ENCODE data around the gene CNNM2. TPM values are rescaled to one million over a fixed set of nuclear protein-coding genes. Genes with fewer than 3 reads are reported as not detected.
A peak's percentile ranks its signal among the peaks of the same experiment; 100 is the strongest.

The CNNM2 gene
- total RNA-seq, 1 experiment from 2014 or later: 23.1 TPM

DNA sequence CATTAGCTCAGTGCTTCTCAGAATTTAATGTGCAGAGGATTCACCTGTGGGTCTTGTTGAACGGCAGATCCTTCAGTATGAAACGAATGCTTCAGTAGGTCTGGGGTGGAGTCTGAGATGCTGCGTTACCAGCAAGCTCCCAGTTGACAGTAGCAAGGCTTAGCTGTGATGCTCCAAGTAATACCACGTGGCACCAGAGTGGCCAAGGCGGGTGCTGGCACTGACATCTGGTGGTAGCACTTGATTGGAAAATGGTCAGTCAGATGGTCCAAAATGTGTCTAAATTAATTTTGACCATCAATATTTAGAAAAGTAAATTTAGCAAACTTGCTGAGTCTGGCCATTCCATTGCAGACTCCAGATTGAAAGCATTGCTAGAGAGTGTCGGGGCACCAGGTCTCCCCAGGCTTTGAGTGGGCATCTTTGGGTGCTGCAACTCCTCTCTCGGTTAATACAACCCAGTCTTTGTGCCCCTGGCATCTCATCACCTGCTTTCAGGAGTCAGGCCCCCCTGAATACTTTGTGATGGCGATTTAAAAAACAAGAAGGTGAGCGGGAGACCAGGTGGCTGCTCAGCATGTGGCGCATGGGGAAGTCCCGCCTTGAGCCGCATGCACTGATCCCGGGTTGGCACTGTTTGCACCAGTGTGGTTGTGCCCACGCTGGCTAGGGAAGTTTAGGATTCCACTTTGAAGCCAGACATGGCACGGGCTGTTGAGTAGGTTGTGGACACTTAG lies 144.9 kb downstream of the CNNM2 start:
- Histone ChIP-seq H3K27me3 (ENCODE audit: insufficient read depth, low read length) (no peaks in the 10 kb centered on the region), H3K79me2 (ENCODE audit: insufficient read depth, low read length) (no peaks in the 10 kb centered on the region), H3K36me3 (ENCODE audit: control insufficient read depth in 1 of 2, insufficient read depth in 2 of 2, low read length in 2 of 2) (no peaks in the 10 kb centered on the region), H3K4me1 (ENCODE audit: control insufficient read depth in 1 of 2, insufficient read depth in 2 of 2, low read length in 2 of 2) (no peaks in the 10 kb centered on the region), H3K9ac (ENCODE audit: low read length) (no peak overlapping the region), H2AFZ (ENCODE audit: low read depth, low read length, poor library complexity, severe bottlenecking) (no peak overlapping the region), H3K4me3 (replicated peaks in 1 of 2; ENCODE audit: low read depth in 1 of 2, low read length in 2 of 2) (no peak overlapping the region), H3K4me2 (ENCODE audit: low read length) (no peak overlapping the region), H3K27ac (ENCODE audit: low read depth, low read length) (no peak overlapping the region), H4K20me1 (ENCODE audit: insufficient read depth) (no peaks in the 10 kb centered on the region), H3K9me3 (ENCODE audit: control insufficient read depth in 1 of 2, insufficient read depth in 1 of 2, low read depth in 1 of 2, low read length in 2 of 2) (no peaks in the 10 kb centered on the region), H3K9me2 (ENCODE audit: insufficient read depth) (no peaks in the 10 kb centered on the region)
- DNase-seq (ENCODE audit: low read depth, low spot score) (no peak), ATAC-seq (peak; percentile 74)
- POLR2A ChIA-PET: interaction anchor here (1.5 kb wide), 1 partner anchor 145 kb away, joined by 5 read pairs; the partner anchor contains the start of gene CNNM2
- intact Hi-C loops (cut with micrococcal nuclease): no loop called here
- TF ChIP-seq POLR2A (IDR thresholded peaks at IDR 0.05; ENCODE audit: borderline replicate concordance, extremely low read depth, insufficient read depth, insufficient read length) (no peak), CEBPB (IDR thresholded peaks at IDR 0.05; ENCODE audit: low read depth) (no peak), POLR2AphosphoS5 (IDR thresholded peaks at IDR 0.05; ENCODE audit: low read depth, low read length) (no peak), RAD21 (IDR thresholded peaks at IDR 0.05; ENCODE audit: low read depth) (peak; percentile 63)
- TF ChIP-seq, protein P1, sequence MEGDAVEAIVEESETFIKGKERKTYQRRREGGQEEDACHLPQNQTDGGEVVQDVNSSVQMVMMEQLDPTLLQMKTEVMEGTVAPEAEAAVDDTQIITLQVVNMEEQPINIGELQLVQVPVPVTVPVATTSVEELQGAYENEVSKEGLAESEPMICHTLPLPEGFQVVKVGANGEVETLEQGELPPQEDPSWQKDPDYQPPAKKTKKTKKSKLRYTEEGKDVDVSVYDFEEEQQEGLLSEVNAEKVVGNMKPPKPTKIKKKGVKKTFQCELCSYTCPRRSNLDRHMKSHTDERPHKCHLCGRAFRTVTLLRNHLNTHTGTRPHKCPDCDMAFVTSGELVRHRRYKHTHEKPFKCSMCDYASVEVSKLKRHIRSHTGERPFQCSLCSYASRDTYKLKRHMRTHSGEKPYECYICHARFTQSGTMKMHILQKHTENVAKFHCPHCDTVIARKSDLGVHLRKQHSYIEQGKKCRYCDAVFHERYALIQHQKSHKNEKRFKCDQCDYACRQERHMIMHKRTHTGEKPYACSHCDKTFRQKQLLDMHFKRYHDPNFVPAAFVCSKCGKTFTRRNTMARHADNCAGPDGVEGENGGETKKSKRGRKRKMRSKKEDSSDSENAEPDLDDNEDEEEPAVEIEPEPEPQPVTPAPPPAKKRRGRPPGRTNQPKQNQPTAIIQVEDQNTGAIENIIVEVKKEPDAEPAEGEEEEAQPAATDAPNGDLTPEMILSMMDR (IDR thresholded peaks at IDR 0.05 in 2 of 3, conservative IDR thresholded peaks at IDR 0.05 in 1 of 3; ENCODE audit: borderline replicate concordance in 1 of 3, insufficient read depth in 1 of 3, low read depth in 2 of 3, low read length in 2 of 3): peak; percentile 18 to 46 (median 39); a peak in 4 of 6 replicates
- TF ChIP-seq, protein P2, sequence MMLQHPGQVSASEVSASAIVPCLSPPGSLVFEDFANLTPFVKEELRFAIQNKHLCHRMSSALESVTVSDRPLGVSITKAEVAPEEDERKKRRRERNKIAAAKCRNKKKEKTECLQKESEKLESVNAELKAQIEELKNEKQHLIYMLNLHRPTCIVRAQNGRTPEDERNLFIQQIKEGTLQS (IDR thresholded peaks at IDR 0.05): no peak
- no TSS peak for BruUV-seq (replicated peaks)
- RAD21 ChIA-PET (ENCODE audit: low non-redundant PET in 1 of 2, low total read pairs in 2 of 2, uncharacterized antibody in 2 of 2, unreplicated experiment in 2 of 2): interaction anchor here (1.1 to 1.5 kb wide), 3 partner anchors 145 to 146 kb away, joined by 3 to 5 read pairs (median 3); partner anchors contain the start of gene CNNM2 (in 1 of the 2)
- CTCF ChIA-PET: interaction anchor here (1.0 to 4.2 kb wide), 3 partner anchors 145 to 226 kb away, joined by 3 to 40 read pairs (median 10); partner anchors contain the start of genes CNNM2 and CYP17A1
